ENCODE data around the gene GATA6.

- TF ChIP-seq CTCF (tag by site-specific recombination; IDR thresholded peaks at IDR 0.05): no peak
- TF ChIP-seq REST (tag by site-specific recombination; IDR thresholded peaks at IDR 0.05): no peak
- no peak for TF ChIP-seq ELK4 (IDR thresholded peaks at IDR 0.05; ENCODE audit: borderline replicate concordance, low read depth, low read length)
Observed at GRCh38 chr18:22195052-22195451, 25.7 kb downstream of the GATA6 start.

Measured in HEK293 (cell line).